H1 (cell line): ENCODE data around the gene KLHL29. TPM values are rescaled to one million over a fixed set of nuclear protein-coding genes. Genes with fewer than 3 reads are reported as not detected.

Experiments
- CHD7 ChIP-seq: fragments of 300-600 bp; sonication (generic); IDR thresholded peaks from 2 replicates; pipeline ENCODE4 v1.7.1; 2012; ENCODE audit warnings: low read length, moderate library complexity, mild to moderate bottlenecking, inconsistent platforms; ENCODE audit not compliant: insufficient replicate concordance
- polyA plus RNA-seq, 7 experiments: library from polyadenylated mRNA; depleted of rRNA in 3 of 7; stranded (reverse) in 5 of 7; unstranded in 2 of 7; fragments of >200 nt in 5 of 7; fragments of 200-250 nt in 2 of 7; gene quantifications; 1 replicate in 5 of 7; 2 replicates in 1 of 7; 4 replicates in 1 of 7; pipeline versions ENCODE4 v1.2.1 to v1.2.3, GENCODE V29; 2011 to 2013; ENCODE audit warnings: missing spikeins in 2 of 7, mixed read lengths in 2 of 7
- total RNA-seq: library from RNA; stranded (reverse); fragmentation: NEBNext Ultra II Directional; extraction: Animal tissue kit (Norgen Biotek cat#: 25700); gene quantifications from 2 replicates; pipeline ENCODE4 v1.2.1, GENCODE V29; 2021

Gene KLHL29
- total and polyA plus RNA-seq, 2 of the 8 experiments (the other 6 are each of a cell fraction or from before 2014, with no cell fraction given), result 1.1 to 4.7 TPM

DNA sequence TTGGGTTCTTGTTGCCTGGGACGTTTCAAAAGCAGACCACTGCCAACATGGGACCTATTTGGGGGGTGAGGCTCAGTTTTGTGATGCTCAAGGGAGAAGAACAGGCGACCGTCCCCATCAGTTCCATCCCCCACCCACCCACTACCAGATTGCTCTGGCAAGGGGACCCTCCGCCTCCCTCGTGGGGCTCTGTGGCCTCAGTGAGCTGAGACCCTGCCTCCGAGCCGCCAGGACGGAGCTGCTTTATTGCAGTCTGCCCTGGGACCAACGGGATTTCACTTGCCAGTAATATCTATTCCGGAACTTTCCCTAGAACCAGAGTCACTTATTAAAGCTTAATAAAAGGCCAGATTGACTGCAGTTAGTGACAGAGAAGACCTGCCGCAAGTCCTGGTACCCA is 146.3 kb downstream of the KLHL29 start (continued):
- no peak for TF ChIP-seq CHD7
